ENCODE data around the gene TCEA2.

The TCEA2 gene

GRCh38 chr20:64092258-64093012, 29.4 kb downstream of the TCEA2 start:
- no peaks in the 10 kb centered on the region for H3K4me1 ChIP-seq (ENCODE audit: insufficient read depth, low read length, severe bottlenecking)
- H4K20me1 ChIP-seq (ENCODE audit: insufficient read depth, low read length), result no peaks in the 10 kb centered on the region
- H3K4me3 ChIP-seq (ENCODE audit: low read depth, low read length, poor library complexity, severe bottlenecking), result no peak overlapping the region
- no peak overlapping the region for H2AFZ ChIP-seq (ENCODE audit: low read length)
- H3K9me3 ChIP-seq (ENCODE audit: low read length), result 0 out of 2 replicates have a peak, but pooled peaks cover 3% of the 10 kb centered on the region
- TF ChIP-seq EZH2 (IDR thresholded peaks at IDR 0.05; ENCODE audit: borderline replicate concordance, low read length) (no peak), CTCF (IDR thresholded peaks at IDR 0.05; ENCODE audit: low read length) (no peak)
- H3K9ac ChIP-seq (ENCODE audit: low read length), result no peak overlapping the region
- H3K36me3 ChIP-seq (ENCODE audit: insufficient read depth, low read length), result no peaks in the 10 kb centered on the region
- H3K79me2 ChIP-seq (ENCODE audit: insufficient read depth, low read length), result no peaks in the 10 kb centered on the region
- H3K27ac ChIP-seq (ENCODE audit: low read depth, low read length, poor library complexity, severe bottlenecking), result no peak overlapping the region
- H3K4me2 ChIP-seq (ENCODE audit: low read length), result peak overlapping the region; percentile 12; the same call in 1 of the 2 replicates
- no peaks in the 10 kb centered on the region for H3F3A ChIP-seq (ENCODE audit: insufficient read depth, low read length)
- H3K27me3 ChIP-seq (ENCODE audit: insufficient read depth, low read length), result peaks cover 6% of the 10 kb centered on the region; the same call in 1 of the 2 replicates
- H3K9me2 ChIP-seq (ENCODE audit: low read depth, low read length), result no peaks in the 10 kb centered on the region

DNA sequence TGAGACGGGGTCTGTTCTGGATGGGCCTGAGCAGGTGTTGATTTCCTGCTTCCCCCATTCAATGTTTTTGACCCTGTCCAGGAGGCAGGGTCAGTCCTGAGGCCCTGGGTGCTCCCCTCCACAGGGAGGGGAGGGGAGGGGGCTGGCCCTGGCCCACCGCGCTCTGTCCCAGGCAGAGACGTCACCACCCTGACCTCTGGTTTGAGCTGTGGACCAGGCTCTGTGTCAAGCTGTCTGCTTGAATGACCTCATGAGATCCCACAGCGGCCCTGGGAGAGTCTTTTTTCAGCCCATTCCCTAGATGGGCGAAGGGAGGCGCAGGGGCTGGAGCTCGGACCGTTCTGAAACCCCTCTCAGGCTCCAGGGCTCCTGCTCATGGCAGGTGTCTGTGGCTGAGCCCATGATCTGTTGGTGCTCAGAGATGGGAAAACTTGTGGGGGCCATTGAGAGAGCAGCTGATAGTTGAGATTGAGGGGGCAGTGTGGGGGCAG, 30.1 kb downstream of the TCEA2 start:
- H3K9me3 ChIP-seq (ENCODE audit: low read length), result no peaks in the 10 kb centered on the region
- no peaks in the 10 kb centered on the region for H3K4me1 ChIP-seq (ENCODE audit: insufficient read depth, low read length, severe bottlenecking)
- H2AFZ ChIP-seq (ENCODE audit: low read length), result no peak overlapping the region
- no peak overlapping the region for H3K4me3 ChIP-seq (ENCODE audit: low read depth, low read length, poor library complexity, severe bottlenecking)
- H3K27ac ChIP-seq (ENCODE audit: low read depth, low read length, poor library complexity, severe bottlenecking), result no peak overlapping the region
- H3K36me3 ChIP-seq (ENCODE audit: insufficient read depth, low read length), result no peaks in the 10 kb centered on the region
- no peaks in the 10 kb centered on the region for H3K9me2 ChIP-seq (ENCODE audit: low read depth, low read length)
- TF ChIP-seq CTCF (IDR thresholded peaks at IDR 0.05; ENCODE audit: low read length), result no peak
- TF ChIP-seq EZH2 (IDR thresholded peaks at IDR 0.05; ENCODE audit: borderline replicate concordance, low read length), result no peak
- H3K4me2 ChIP-seq (ENCODE audit: low read length), result no peak overlapping the region
- H3K79me2 ChIP-seq (ENCODE audit: insufficient read depth, low read length), result no peaks in the 10 kb centered on the region
- H3K9ac ChIP-seq (ENCODE audit: low read length), result no peak overlapping the region
- no peaks in the 10 kb centered on the region for H4K20me1 ChIP-seq (ENCODE audit: insufficient read depth, low read length)
- no peaks in the 10 kb centered on the region for H3F3A ChIP-seq (ENCODE audit: insufficient read depth, low read length)
- H3K27me3 ChIP-seq (ENCODE audit: insufficient read depth, low read length), result peaks cover under 1% of the 10 kb centered on the region; the same call in 1 of the 2 replicates

GRCh38 chr20:64095455-64095854, 32.5 kb downstream of the TCEA2 start:
- no peaks in the 10 kb centered on the region for H3F3A ChIP-seq (ENCODE audit: insufficient read depth, low read length)

More at GRCh38 chr20:64095455-64095854, 32.5 kb downstream of the TCEA2 start:
- Histone ChIP-seq H3K9me3 (ENCODE audit: low read length) (no peaks in the 10 kb centered on the region), H3K4me3 (ENCODE audit: low read depth, low read length, poor library complexity, severe bottlenecking) (no peak overlapping the region), H3K27ac (ENCODE audit: low read depth, low read length, poor library complexity, severe bottlenecking) (no peak overlapping the region), H3K79me2 (ENCODE audit: insufficient read depth, low read length) (no peaks in the 10 kb centered on the region), H3K9me2 (ENCODE audit: low read depth, low read length) (no peaks in the 10 kb centered on the region), H2AFZ (ENCODE audit: low read length) (no peak overlapping the region), H3K4me1 (ENCODE audit: insufficient read depth, low read length, severe bottlenecking) (peaks cover 16% of the 10 kb centered on the region), H3K27me3 (ENCODE audit: insufficient read depth, low read length) (no peaks in the 10 kb centered on the region), H3K4me2 (ENCODE audit: low read length) (no peak overlapping the region), H3K9ac (ENCODE audit: low read length) (no peak overlapping the region), H3K36me3 (ENCODE audit: insufficient read depth, low read length) (no peaks in the 10 kb centered on the region), H4K20me1 (ENCODE audit: insufficient read depth, low read length) (no peaks in the 10 kb centered on the region)
- TF ChIP-seq CTCF (IDR thresholded peaks at IDR 0.05; ENCODE audit: low read length) (no peak), EZH2 (IDR thresholded peaks at IDR 0.05; ENCODE audit: borderline replicate concordance, low read length) (no peak)

Measured in OCI-LY1 (cell line).